CD4-positive, alpha-beta T cell (primary cell): ENCODE results near the gene PRKAR1B. TPM values are rescaled to one million over a fixed set of nuclear protein-coding genes. Genes with fewer than 3 reads are reported as not detected.
A peak's percentile ranks its signal among the peaks of the same experiment; 100 is the strongest.

Experiments
- ATAC-seq: fragments of 200-7000 bp; cut with Tn5 transposase; one replicate; pipeline ENCODE4 v1.10.0; 2022; ENCODE audit warnings: mild to moderate bottlenecking; ENCODE audit not compliant: poor library complexity
- CTCF ChIA-PET: fragments of 350-600 bp; sonication (Branson Sonifier 250); formaldehyde crosslinking; loops from one replicate; lab custom pipeline; 2021; ENCODE audit warnings: antibody characterized with exemption, inconsistent platforms; lab: Charles Lee
- POLR2A ChIA-PET: fragments of 350-600 bp; sonication (Branson Sonifier 250); formaldehyde crosslinking; loops from one replicate; lab custom pipeline; 2021; ENCODE audit warnings: antibody characterized with exemption, inconsistent platforms; lab: Charles Lee
- DNase-seq, 14 experiments: peaks; one replicate each; pipeline ENCODE4 v3.0.0-alpha.2; 2013 to 2020; ENCODE audit warnings: mixed read lengths in 2 of 14
- H3K27ac ChIP-seq, 2 donors: one replicate each; pipeline versions ENCODE4 v1.5.1 to v1.7.0; 2013; ENCODE audit warnings: low read length in 2 of 2, low read depth in 1 of 2, mild to moderate bottlenecking in 1 of 2
- H3K27me3 ChIP-seq, 2 experiments: 1 replicate in 1 of 2; 2 replicates in 1 of 2; pipeline versions ENCODE4 v1.6.1 to v1.7.0; 2013; ENCODE audit warnings: low read length in 2 of 2, control low read depth in 1 of 2, mild to moderate bottlenecking in 1 of 2, moderate library complexity in 1 of 2; ENCODE audit not compliant: insufficient read depth in 2 of 2, control insufficient read depth in 1 of 2
- H3K36me3 ChIP-seq: one replicate; pipeline ENCODE4 v1.6.1; 2013; ENCODE audit warnings: low read length, control low read depth; ENCODE audit not compliant: insufficient read depth
- H3K4me1 ChIP-seq: one replicate; pipeline ENCODE4 v1.6.1; 2013; ENCODE audit warnings: low read length, control low read depth; ENCODE audit not compliant: insufficient read depth
- H3K4me3 ChIP-seq: one replicate; pipeline ENCODE4 v1.5.1; 2013; ENCODE audit warnings: mild to moderate bottlenecking, low read length, moderate library complexity
- H3K9me3 ChIP-seq, 2 experiments: 1 replicate in 1 of 2; 2 replicates in 1 of 2; pipeline versions ENCODE4 v1.6.1 to v1.7.0; 2013; ENCODE audit warnings: low read length in 2 of 2, mild to moderate bottlenecking in 2 of 2, control low read depth in 1 of 2, moderate library complexity in 1 of 2; ENCODE audit not compliant: control insufficient read depth in 1 of 2, insufficient read depth in 1 of 2
- H3K27ac Mint-ChIP-seq: one replicate; pipeline ENCODE4 v1.8.0; 2020; ENCODE audit warnings: mixed read lengths
- H3K27me3 Mint-ChIP-seq: one replicate; pipeline ENCODE4 v1.8.0; 2021; ENCODE audit warnings: mixed read lengths
- H3K36me3 Mint-ChIP-seq: one replicate; pipeline ENCODE4 v1.8.0; 2021; ENCODE audit warnings: low read depth, mixed read lengths
- H3K4me1 Mint-ChIP-seq: one replicate; pipeline ENCODE4 v1.8.0; 2021; ENCODE audit warnings: low read depth, mixed read lengths
- H3K4me3 Mint-ChIP-seq: one replicate; pipeline ENCODE4 v1.8.0; 2020; ENCODE audit warnings: mild to moderate bottlenecking, mixed read lengths
- H3K9me3 Mint-ChIP-seq: one replicate; pipeline ENCODE4 v1.8.0; 2020; ENCODE audit warnings: mixed read lengths
- intact Hi-C, 2 experiments: fragments of 100-400 bp; cut with DNase I in 1 of 2; cut with micrococcal nuclease in 1 of 2; formaldehyde crosslinking; loops; one replicate each; pipeline versions ENCODE4 v1.15.1 to v1.9.0; 2023 to 2025; cut with DNase I, micrococcal nuclease
- total RNA-seq, 174 experiments: library from RNA in 2 of 174; stranded (reverse) in 2 of 174; gene quantifications; one replicate each; pipeline ENCODE4 v1.2.3 and lab custom pipeline; 2021 to 2026
- TF ChIP-seq, protein P1 (sequence below): fragments of 200-600 bp; IDR thresholded peaks from one replicate; pipeline ENCODE4 v1.8.0; 2022; ENCODE audit warnings: antibody characterized with exemption, mild to moderate bottlenecking

PRKAR1B gene
- total RNA-seq, 2 experiments from 2014 or later: 18.8 to 19.5 TPM

DNA sequence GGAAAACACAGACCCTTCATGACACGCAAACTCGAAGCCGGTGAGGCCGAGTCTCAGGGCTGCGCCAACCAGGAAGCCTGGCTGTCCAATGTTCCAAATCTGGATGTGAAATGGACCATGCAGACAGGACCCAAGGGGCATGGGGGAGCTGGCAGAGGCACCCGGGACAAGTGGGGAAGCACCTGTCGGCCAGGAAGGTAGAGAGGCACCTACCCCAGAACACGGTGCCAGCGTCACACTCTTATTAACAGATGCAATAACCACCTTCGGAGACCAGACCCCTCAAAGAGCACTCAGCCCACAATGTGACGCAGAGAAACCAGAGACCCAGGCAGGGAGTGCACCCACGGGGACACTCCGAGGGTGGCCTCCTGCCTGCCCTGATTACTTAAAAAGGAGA is 119.1 kb downstream of the PRKAR1B start:
- peaks cover 3% of the 10 kb centered on the region for H3K9me3 Mint-ChIP-seq
- peak overlapping the region; percentile 98 for H3K27ac Mint-ChIP-seq
- peak overlapping the region; percentile 58 for H3K4me3 Mint-ChIP-seq
- peaks cover 70% of the 10 kb centered on the region for H3K4me1 Mint-ChIP-seq
- Histone ChIP-seq H3K4me1 (peaks cover 71% of the 10 kb centered on the region), H3K4me3 (no peak overlapping the region), H3K36me3 (peaks cover 6% of the 10 kb centered on the region), H3K27ac (no peak overlapping the region), H3K9me3 (peaks cover 0 to 31% of the 10 kb centered on the region in 2 experiments), H3K27me3 (no peaks in the 10 kb centered on the region)
- H3K36me3 Mint-ChIP-seq: peaks cover 31% of the 10 kb centered on the region
- no peaks in the 10 kb centered on the region for H3K27me3 Mint-ChIP-seq
- ChIA-PET POLR2A (no interaction called here), CTCF (no interaction called here)
- DNase-seq (peak in 1 of 14 experiments; percentile 46), ATAC-seq (no peak)
- TF ChIP-seq, protein P1, sequence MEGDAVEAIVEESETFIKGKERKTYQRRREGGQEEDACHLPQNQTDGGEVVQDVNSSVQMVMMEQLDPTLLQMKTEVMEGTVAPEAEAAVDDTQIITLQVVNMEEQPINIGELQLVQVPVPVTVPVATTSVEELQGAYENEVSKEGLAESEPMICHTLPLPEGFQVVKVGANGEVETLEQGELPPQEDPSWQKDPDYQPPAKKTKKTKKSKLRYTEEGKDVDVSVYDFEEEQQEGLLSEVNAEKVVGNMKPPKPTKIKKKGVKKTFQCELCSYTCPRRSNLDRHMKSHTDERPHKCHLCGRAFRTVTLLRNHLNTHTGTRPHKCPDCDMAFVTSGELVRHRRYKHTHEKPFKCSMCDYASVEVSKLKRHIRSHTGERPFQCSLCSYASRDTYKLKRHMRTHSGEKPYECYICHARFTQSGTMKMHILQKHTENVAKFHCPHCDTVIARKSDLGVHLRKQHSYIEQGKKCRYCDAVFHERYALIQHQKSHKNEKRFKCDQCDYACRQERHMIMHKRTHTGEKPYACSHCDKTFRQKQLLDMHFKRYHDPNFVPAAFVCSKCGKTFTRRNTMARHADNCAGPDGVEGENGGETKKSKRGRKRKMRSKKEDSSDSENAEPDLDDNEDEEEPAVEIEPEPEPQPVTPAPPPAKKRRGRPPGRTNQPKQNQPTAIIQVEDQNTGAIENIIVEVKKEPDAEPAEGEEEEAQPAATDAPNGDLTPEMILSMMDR: no peak
- intact Hi-C loops: no loop called here

DNA sequence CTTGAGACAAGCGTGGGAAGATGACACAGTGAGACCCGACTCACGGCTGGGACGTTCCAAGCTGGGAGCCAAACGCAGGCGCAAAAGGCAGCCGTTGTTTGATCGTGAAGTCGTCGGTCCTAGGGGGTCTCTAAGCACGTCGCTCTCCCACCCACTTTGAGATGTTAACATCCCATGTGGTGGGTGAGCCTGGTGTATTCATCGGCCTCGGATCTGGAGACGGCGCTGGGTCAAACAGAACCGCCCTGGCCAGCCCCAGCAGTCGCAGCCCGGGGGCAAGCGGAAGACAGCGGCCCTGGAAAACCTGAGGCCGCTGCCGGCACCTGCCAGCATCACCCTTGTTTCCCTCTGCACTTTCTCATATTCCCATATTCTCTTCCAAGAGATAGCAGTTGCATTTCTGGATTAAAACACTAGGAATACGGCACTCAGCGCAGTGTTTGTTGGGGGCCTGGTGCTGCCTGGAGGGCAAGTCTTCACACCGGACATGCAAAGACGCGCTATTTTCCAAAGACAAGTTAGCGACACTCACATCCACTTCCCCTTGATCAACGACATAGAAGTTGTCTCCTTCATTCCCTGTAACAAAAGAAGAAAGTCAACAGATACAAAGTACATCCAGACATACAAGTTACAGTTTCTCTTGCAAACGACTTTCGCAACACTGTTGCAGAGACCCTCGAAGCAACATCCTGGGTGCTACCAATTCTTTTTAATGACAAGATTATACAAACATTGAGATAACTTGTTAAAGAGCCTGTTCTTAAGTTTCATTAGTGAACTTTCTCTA is 121.2 kb downstream of the PRKAR1B start:
- ChIA-PET POLR2A (interaction anchor here (1.3 to 3.0 kb wide), 2 partner anchors 12 to 19 kb away, joined by 5 to 61 read pairs; no protein-coding TSS in a partner anchor), CTCF (interaction anchor here (1.6 kb wide), 1 partner anchor 21 kb away, joined by 4 read pairs; no protein-coding TSS in a partner anchor)
- intact Hi-C loops: loop anchor here (1.0 to 2.0 kb wide), 2 partner anchors 12 to 13 kb away; no protein-coding TSS in a partner anchor
- peak overlapping the region in 1 of 2 donors; percentile 96 for H3K27ac ChIP-seq
- TF ChIP-seq, protein P1: no peak
- Mint-ChIP-seq H3K36me3 (peaks cover 33% of the 10 kb centered on the region), H3K27me3 (no peaks in the 10 kb centered on the region), H3K27ac (peak overlapping the region; percentile 98), H3K9me3 (peaks cover 3% of the 10 kb centered on the region), H3K4me3 (peak overlapping the region; percentile 27), H3K4me1 (peaks cover 73% of the 10 kb centered on the region)
- H3K36me3 ChIP-seq: peaks cover 6% of the 10 kb centered on the region
- no peak for ATAC-seq
- H3K4me3 ChIP-seq: no peak overlapping the region
- DNase-seq: no peak
- peaks cover 88% of the 10 kb centered on the region for H3K4me1 ChIP-seq
- H3K27me3 ChIP-seq: no peaks in the 10 kb centered on the region
- peaks cover 0 to 38% of the 10 kb centered on the region in 2 experiments for H3K9me3 ChIP-seq

DNA sequence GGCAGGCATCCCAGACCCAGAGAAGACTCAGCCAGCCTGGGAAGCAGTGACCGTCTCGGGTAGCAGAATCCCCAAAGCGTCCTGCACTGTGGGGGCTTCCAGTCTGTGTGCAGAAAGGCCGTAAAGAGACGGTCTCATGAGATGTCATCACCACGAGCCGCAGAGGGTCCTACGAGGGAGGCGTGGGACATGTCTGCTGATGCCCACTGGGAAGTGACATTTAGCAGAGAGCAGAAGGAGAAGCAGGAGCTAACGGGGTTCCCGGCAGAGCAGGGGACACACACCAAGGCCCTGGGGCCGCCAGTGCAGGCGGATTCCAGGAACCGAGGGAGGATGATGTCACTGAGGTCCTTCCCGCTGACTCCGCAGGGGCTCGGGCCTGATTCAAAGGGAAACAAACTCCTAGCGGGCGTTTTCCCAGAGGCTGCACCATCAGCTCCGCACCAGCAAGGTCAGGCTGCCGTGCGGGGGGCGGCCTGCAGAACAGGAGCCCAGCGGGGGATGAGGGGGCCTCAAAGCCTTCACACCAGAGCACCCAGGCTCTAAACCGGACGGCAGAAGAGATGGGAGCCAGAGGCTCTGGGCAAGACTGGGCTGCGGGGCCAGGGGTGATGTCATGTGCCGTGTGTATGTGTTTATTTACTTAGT is 122.1 kb downstream of the PRKAR1B start:
- H3K4me3 ChIP-seq: peak overlapping the region; percentile 58
- ATAC-seq (no peak), DNase-seq (peak in 3 of 14 experiments; percentile 35 to 49 (median 47))
- TF ChIP-seq, protein P1: no peak
- H3K27ac Mint-ChIP-seq: peak overlapping the region; percentile 98
- peak overlapping the region; percentile 96 to 97 for H3K27ac ChIP-seq
- H3K4me1 Mint-ChIP-seq: peaks cover 66% of the 10 kb centered on the region
- H3K9me3 ChIP-seq: peaks cover 0 to 38% of the 10 kb centered on the region in 2 experiments
- H3K27me3 Mint-ChIP-seq: no peaks in the 10 kb centered on the region
- no peaks in the 10 kb centered on the region for H3K27me3 ChIP-seq
- ChIA-PET CTCF (interaction anchor here (1.1 to 1.6 kb wide), 2 partner anchors 13 to 20 kb away, joined by 4 to 5 read pairs; no protein-coding TSS in a partner anchor), POLR2A (interaction anchor here (0.6 to 3.0 kb wide), 9 partner anchors 8 to 242 kb away, joined by 3 to 61 read pairs (median 5); no protein-coding TSS in a partner anchor)
- peaks cover 88% of the 10 kb centered on the region for H3K4me1 ChIP-seq
- H3K9me3 Mint-ChIP-seq: peaks cover 3% of the 10 kb centered on the region
- intact Hi-C loops: loop anchor here (1.0 to 2.0 kb wide), 3 partner anchors 13 to 21 kb away; no protein-coding TSS in a partner anchor
- peak overlapping the region; percentile 88 for H3K4me3 Mint-ChIP-seq
- peaks cover 30% of the 10 kb centered on the region for H3K36me3 Mint-ChIP-seq
- H3K36me3 ChIP-seq: peaks cover 6% of the 10 kb centered on the region
